Measurements from ENCODE around the gene UNC13A.

The UNC13A gene

DNA sequence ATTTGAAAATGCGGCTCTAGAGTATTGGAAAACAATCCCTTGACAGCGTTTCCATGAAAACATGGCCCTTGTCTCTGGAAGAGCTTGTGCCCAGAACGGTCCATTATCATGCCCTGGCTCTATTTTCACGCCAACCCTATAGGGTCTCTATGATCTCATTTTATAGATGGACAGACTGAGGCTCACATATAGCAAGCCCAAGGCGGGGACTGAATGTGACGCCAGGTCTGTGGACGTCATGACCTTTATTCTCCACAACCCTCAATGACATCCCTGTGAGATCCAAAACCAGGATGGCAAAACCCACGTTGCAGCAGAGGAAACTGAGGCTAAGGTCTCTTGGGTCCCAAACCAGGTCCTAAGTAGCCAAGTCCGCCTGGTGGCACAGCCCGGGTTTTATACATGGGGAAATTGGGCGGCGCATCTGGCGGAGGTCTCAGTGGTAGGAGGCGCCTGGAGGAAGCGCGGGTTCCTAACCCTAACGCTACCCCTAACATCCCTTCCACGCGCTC is 133.1 kb downstream of the UNC13A start:
- TF ChIP-seq, protein P1, sequence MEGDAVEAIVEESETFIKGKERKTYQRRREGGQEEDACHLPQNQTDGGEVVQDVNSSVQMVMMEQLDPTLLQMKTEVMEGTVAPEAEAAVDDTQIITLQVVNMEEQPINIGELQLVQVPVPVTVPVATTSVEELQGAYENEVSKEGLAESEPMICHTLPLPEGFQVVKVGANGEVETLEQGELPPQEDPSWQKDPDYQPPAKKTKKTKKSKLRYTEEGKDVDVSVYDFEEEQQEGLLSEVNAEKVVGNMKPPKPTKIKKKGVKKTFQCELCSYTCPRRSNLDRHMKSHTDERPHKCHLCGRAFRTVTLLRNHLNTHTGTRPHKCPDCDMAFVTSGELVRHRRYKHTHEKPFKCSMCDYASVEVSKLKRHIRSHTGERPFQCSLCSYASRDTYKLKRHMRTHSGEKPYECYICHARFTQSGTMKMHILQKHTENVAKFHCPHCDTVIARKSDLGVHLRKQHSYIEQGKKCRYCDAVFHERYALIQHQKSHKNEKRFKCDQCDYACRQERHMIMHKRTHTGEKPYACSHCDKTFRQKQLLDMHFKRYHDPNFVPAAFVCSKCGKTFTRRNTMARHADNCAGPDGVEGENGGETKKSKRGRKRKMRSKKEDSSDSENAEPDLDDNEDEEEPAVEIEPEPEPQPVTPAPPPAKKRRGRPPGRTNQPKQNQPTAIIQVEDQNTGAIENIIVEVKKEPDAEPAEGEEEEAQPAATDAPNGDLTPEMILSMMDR (IDR thresholded peaks at IDR 0.05): no peak
- TF ChIP-seq ZFX (IDR thresholded peaks at IDR 0.05; ENCODE audit: borderline replicate concordance): no peak
- H3K27ac ChIP-seq: peak overlapping the region; percentile 81; the same call in 1 of the 2 replicates

DNA sequence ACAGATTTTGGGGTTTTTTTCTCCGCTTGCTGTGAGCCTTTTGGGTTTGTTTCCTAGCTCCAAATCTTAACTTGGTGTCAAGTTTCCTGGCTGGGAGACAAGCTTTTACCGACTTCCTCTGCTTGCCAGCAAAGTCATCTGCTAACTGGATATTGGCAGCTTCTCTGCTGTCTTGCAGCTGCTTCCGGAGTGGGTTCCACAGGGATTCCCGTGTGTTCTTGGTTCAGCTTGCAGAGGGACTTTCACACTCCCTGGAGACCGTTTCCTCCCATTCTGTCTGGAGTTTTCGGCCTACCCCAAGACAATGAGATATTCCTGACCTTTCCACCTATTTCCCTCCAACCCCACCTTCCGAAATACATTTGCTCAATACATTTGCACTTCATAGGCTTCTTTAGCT is 134.9 kb downstream of the UNC13A start:
- TF ChIP-seq ZFX (IDR thresholded peaks at IDR 0.05; ENCODE audit: borderline replicate concordance): no peak
- TF ChIP-seq, protein P1 (IDR thresholded peaks at IDR 0.05): no peak
- peak overlapping the region; percentile 72 for H3K27ac ChIP-seq

DNA sequence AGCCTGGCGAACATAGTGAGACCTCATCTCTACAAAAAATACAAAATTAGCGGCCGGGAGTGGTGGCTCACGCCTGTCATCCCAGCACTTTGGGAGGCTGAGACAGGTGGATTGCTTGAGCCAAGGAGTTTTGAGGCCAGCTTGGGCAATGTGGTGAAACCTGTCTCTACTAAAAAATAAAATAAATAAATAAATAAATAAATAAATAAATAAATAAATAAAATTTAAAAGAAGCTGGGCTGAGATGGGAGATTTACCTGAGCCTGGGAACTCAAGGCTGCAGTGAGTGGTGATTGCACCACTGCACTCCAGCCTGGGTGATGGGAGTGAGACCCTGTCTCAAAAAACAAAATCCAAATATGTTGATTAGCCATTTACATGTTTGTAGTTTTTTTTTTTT is 135.4 kb downstream of the UNC13A start:
- peak overlapping the region; percentile 72 for H3K27ac ChIP-seq

Data from 22Rv1 (cell line).